Panc1 (cell line): ENCODE data around the gene SIGLEC9.

ENCODE experiments used
- CTCF ChIP-seq: fragments of 450-650 bp; IDR thresholded peaks from 2 replicates; pipeline ENCODE4 v1.5.1; 2017; ENCODE audit warnings: mild to moderate bottlenecking
- POLR2AphosphoS5 ChIP-seq: IDR thresholded peaks from 2 replicates; pipeline ENCODE4 v1.6.1; 2012; ENCODE audit warnings: mild to moderate bottlenecking, low read depth, low read length, moderate library complexity
- REST ChIP-seq, 2 experiments: IDR thresholded peaks; 2 replicates each; pipeline ENCODE4 v1.6.1; 2011 to 2012; ENCODE audit warnings: low read depth in 2 of 2, control low read depth in 1 of 2, low read length in 1 of 2, mild to moderate bottlenecking in 1 of 2, moderate library complexity in 1 of 2; ENCODE audit not compliant: insufficient read depth in 1 of 2

GRCh38 chr19:51161867-51162496 is 37.3 kb downstream of the SIGLEC9 start:
- TF ChIP-seq CTCF (no peak), POLR2AphosphoS5 (no peak), REST (IDR thresholded peaks at IDR 0.05; ENCODE audit: insufficient read depth in 1 of 2, low read depth in 2 of 2, low read length in 1 of 2) (no peak)
